DOHH2 (cell line): Measurements from ENCODE around the gene ATP10A.

Experiments
- EZH2phosphoT487 ChIP-seq: fragments of 200-600 bp; sonication (generic); IDR thresholded peaks from 2 replicates; pipeline ENCODE4 v1.6.1; 2017; ENCODE audit warnings: borderline replicate concordance, mild to moderate bottlenecking, antibody characterized with exemption, low read length, moderate library complexity, mixed read lengths
- TF ChIP-seq, protein P1 (sequence below): fragments of 200-600 bp; sonication (generic); IDR thresholded peaks from one replicate; pipeline ENCODE4 v1.5.1; 2014; ENCODE audit warnings: antibody characterized with exemption, mild to moderate bottlenecking, low read depth, low read length; ENCODE audit not compliant: poor library complexity, severe bottlenecking

DNA sequence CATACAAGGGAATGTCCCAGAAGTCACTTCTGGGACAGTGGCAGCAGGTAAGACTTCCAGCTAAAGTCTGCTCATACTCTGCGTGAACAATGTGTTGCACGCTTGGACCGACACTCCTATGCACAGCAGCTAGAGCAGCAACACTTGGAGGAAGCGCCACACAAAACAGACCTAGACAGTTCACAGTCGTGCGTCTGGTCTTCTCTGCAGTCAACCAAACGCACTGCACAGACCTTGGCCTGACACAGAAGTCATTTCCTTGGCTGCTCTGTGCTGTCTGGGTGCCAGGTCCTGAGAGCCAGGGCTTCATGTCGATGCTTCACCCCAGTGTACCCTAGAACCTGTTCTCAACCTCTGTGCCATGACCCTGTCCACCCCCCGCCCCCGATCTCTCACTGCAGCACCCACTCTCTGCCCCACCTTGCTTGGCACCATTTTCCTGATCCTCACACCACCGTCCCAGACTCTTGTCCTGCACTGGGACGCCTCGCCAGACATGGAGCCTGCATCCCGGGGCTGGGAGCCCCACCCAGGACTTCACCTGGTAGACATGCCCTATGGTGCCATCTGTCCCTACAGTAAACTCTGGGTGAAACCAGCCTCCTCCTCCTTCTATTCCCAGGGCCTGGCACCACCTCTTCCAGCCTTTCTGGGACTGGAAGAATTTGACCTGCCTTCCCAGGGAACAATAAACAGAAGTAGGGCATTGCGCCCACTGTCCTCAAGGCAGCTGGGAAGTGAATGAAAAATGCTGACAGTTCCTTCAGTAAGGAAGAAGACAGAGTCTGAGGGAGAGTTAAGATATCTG is 3.1 kb downstream of the ATP10A start:
- TF ChIP-seq, protein P1, sequence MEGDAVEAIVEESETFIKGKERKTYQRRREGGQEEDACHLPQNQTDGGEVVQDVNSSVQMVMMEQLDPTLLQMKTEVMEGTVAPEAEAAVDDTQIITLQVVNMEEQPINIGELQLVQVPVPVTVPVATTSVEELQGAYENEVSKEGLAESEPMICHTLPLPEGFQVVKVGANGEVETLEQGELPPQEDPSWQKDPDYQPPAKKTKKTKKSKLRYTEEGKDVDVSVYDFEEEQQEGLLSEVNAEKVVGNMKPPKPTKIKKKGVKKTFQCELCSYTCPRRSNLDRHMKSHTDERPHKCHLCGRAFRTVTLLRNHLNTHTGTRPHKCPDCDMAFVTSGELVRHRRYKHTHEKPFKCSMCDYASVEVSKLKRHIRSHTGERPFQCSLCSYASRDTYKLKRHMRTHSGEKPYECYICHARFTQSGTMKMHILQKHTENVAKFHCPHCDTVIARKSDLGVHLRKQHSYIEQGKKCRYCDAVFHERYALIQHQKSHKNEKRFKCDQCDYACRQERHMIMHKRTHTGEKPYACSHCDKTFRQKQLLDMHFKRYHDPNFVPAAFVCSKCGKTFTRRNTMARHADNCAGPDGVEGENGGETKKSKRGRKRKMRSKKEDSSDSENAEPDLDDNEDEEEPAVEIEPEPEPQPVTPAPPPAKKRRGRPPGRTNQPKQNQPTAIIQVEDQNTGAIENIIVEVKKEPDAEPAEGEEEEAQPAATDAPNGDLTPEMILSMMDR: no peak
- no peak for TF ChIP-seq EZH2phosphoT487
